Spleen (tissue), 7 donors: ENCODE results near the gene LEP.

Experiments
- CTCF ChIP-seq, 11 experiments: fragments of 200-600 bp in 7 of 11; fragments of 450-650 bp in 4 of 11; sonication (generic) in 4 of 11; IDR thresholded peaks in 8 of 11; conservative IDR thresholded peaks in 3 of 11; 1 replicate in 7 of 11; 2 replicates in 4 of 11; pipeline versions ENCODE4 v1.4.0 to v1.8.0; 2016 to 2021; ENCODE audit warnings: antibody characterized with exemption in 11 of 11, inconsistent platforms in 4 of 11, mild to moderate bottlenecking in 1 of 11
- POLR2A ChIP-seq, 3 donors: fragments of 450-650 bp; IDR thresholded peaks; one replicate each; pipeline ENCODE4 v1.5.1; 2017; ENCODE audit warnings: antibody characterized with exemption in 3 of 3, mild to moderate bottlenecking in 1 of 3
- POLR2AphosphoS5 ChIP-seq, 3 donors: sonication (generic); formaldehyde crosslinking; IDR thresholded peaks; one replicate each; pipeline ENCODE4 v1.5.1; 2017; ENCODE audit warnings: antibody characterized with exemption in 3 of 3
- donor health status: DM: no; HTN: no; CAD: no; lungs with moderate emphysema.
- donor health status: DM: no; HTN: no; CAD: no.
- donor health status: DM: no; HTN: no; CAD: no.

- TF ChIP-seq CTCF (IDR thresholded peaks at IDR 0.05 in 8 of 11, conservative IDR thresholded peaks at IDR 0.05 in 3 of 11) (no peak), POLR2A (IDR thresholded peaks at IDR 0.05) (no peak), POLR2AphosphoS5 (IDR thresholded peaks at IDR 0.05) (no peak)
Observed at GRCh38 chr7:128259131-128260061, 18.3 kb downstream of the LEP start.
